ENCODE data around the gene CACNB4.

Gene CACNB4

DNA sequence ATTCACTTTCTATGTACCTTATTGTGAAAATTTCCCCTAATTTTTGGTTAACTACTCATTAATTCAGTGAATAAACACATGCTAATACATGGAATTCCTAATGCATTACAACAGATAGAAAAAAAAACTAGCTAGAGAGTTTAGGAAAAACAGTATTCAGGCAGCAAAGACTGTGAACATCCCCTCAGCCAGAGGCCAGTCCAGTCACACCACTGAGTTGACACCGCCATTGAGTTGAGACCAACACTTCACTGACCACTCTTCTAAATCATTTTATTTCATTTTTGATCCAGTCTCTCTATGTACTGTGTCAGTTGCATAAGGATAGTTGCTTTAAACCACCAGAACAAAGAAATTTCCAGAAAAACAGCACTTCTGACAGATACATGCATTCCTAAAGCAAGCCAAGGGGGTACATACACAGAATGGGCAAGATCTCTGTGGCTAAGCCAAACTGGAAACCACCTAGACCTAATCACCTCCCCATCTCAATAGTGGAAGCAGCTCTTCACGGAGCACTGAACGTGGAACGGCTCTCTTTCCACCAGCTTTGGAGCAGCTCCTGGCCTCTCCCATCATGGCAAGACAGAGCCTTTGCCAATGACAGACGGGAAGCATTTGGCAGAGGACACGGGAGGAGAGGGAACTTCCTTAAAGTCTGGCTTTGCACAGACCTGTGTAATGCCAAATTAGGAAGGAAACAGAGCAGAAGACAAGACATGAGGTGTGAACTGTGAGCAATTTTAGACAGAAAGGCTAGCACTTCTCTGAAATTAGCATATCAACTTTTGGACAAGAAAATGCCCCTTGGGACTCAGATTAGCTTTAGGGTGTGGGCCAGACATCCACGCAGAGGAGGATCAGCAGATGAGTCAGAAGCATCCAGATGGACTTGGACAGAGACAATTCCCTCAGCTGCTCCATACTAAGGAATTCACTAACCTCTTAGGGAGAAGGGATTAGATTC lies 36.4 kb downstream of the CACNB4 start:
- H3K4me3 ChIP-seq (ENCODE audit: low read depth in 1 of 2, low read length in 1 of 2), result no peak overlapping the region
- H3K27ac ChIP-seq, result no peak overlapping the region

DNA sequence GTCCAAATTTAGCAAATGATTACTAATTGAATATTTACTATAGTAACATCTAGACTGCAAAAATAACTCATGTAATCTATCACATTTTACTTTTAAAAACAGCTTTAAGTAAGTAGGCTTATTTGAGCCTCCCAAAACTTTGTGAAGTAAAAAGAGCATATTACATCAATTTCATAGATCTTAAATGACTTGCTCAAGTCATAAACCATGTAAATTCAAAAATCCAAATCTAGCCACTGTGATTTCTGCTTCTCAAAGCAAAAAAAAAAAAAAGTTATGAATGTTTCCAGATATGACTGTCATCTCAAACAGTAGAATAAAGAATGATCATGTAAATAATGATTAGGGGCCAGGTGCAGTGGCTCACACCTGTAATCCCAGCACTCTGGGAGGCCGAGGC lies 37.5 kb downstream of the CACNB4 start:
- no peak overlapping the region for H3K4me3 ChIP-seq (ENCODE audit: low read depth in 1 of 2, low read length in 1 of 2)
- H3K27ac ChIP-seq, result no peak overlapping the region
- peaks cover 6 to 12% of the 10 kb centered on the region in 2 experiments for H3K4me1 ChIP-seq (ENCODE audit: control insufficient read depth in 1 of 2, insufficient read depth in 1 of 2, low read depth in 1 of 2, low read length in 1 of 2)
- no peaks in the 10 kb centered on the region for H3K27me3 ChIP-seq
- H3K9me3 ChIP-seq, result no peaks in the 10 kb centered on the region
- no peaks in the 10 kb centered on the region for H3K36me3 ChIP-seq
- TF ChIP-seq, protein P1, sequence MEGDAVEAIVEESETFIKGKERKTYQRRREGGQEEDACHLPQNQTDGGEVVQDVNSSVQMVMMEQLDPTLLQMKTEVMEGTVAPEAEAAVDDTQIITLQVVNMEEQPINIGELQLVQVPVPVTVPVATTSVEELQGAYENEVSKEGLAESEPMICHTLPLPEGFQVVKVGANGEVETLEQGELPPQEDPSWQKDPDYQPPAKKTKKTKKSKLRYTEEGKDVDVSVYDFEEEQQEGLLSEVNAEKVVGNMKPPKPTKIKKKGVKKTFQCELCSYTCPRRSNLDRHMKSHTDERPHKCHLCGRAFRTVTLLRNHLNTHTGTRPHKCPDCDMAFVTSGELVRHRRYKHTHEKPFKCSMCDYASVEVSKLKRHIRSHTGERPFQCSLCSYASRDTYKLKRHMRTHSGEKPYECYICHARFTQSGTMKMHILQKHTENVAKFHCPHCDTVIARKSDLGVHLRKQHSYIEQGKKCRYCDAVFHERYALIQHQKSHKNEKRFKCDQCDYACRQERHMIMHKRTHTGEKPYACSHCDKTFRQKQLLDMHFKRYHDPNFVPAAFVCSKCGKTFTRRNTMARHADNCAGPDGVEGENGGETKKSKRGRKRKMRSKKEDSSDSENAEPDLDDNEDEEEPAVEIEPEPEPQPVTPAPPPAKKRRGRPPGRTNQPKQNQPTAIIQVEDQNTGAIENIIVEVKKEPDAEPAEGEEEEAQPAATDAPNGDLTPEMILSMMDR (IDR thresholded peaks at IDR 0.05), result no peak

More for the DNA sequence above, 36.4 kb downstream of the CACNB4 start:
- Histone ChIP-seq H3K36me3 (no peaks in the 10 kb centered on the region), H3K27me3 (no peaks in the 10 kb centered on the region), H3K4me1 (ENCODE audit: control insufficient read depth in 1 of 2, insufficient read depth in 1 of 2, low read depth in 1 of 2, low read length in 1 of 2) (peaks cover 6 to 12% of the 10 kb centered on the region in 2 experiments), H3K9me3 (no peaks in the 10 kb centered on the region)
- TF ChIP-seq, protein P1 (IDR thresholded peaks at IDR 0.05), result no peak

GRCh38 chr2:152058655-152059054 lies 40.2 kb downstream of the CACNB4 start:
- H3K27ac ChIP-seq, result no peak overlapping the region
- H3K27me3 ChIP-seq, result no peaks in the 10 kb centered on the region
- no peaks in the 10 kb centered on the region for H3K36me3 ChIP-seq
- no peak overlapping the region for H3K4me3 ChIP-seq (ENCODE audit: low read depth in 1 of 2, low read length in 1 of 2)
- peaks cover 13 to 20% of the 10 kb centered on the region in 2 experiments for H3K4me1 ChIP-seq (ENCODE audit: control insufficient read depth in 1 of 2, insufficient read depth in 1 of 2, low read depth in 1 of 2, low read length in 1 of 2)
- TF ChIP-seq, protein P1 (IDR thresholded peaks at IDR 0.05), result no peak
- no peaks in the 10 kb centered on the region for H3K9me3 ChIP-seq

- H3K27ac ChIP-seq, result no peak overlapping the region
- TF ChIP-seq, protein P1 (IDR thresholded peaks at IDR 0.05), result no peak
- H3K4me3 ChIP-seq (ENCODE audit: low read depth in 1 of 2, low read length in 1 of 2), result no peak overlapping the region
- H3K4me1 ChIP-seq (ENCODE audit: control insufficient read depth in 1 of 2, insufficient read depth in 1 of 2, low read depth in 1 of 2, low read length in 1 of 2), result peaks cover 7 to 8% of the 10 kb centered on the region in 2 experiments
- H3K27me3 ChIP-seq, result no peaks in the 10 kb centered on the region
- no peaks in the 10 kb centered on the region for H3K36me3 ChIP-seq
- no peaks in the 10 kb centered on the region for H3K9me3 ChIP-seq
Measured at GRCh38 chr2:152056418-152056817, 42.4 kb downstream of the CACNB4 start.

DNA sequence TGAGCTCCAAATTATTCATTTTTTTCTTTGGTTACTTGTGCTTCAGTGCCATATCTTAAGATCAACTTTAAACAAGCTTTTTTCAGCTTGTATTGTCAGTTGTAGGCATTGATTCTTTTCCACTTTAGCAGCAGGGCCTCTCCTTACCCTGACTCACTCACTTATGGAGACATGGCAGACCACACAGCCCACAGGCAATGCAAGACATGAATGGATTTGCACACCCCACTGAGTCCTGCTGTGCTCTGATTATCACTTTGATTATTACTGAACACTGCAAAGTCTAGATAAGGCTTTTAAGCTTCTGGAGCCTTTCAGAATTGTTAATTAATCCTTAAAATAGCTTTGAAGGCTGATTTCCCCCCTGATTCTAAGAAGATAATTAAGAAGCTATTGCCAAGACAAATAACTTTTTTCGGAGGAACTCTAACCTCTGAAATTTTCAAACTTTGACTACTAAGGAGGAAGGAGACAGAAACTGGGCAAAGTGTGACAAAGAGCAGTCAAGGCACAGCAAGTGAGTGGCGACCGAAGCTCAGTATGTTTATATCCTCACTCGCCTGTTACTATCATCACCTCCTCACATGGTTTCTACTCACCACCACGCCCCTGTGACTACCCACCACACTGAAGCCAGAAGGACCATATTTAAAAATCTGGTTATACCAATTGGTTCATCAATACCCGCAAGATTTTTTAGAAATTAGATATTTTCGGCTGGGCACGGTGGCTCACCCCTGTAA lies 43.3 kb downstream of the CACNB4 start:
- Histone ChIP-seq H3K36me3 (no peaks in the 10 kb centered on the region), H3K4me1 (ENCODE audit: control insufficient read depth in 1 of 2, insufficient read depth in 1 of 2, low read depth in 1 of 2, low read length in 1 of 2) (peaks cover 9 to 13% of the 10 kb centered on the region in 2 experiments), H3K4me3 (ENCODE audit: low read depth in 1 of 2, low read length in 1 of 2) (no peak overlapping the region), H3K9me3 (no peaks in the 10 kb centered on the region), H3K27ac (no peak overlapping the region), H3K27me3 (no peaks in the 10 kb centered on the region)
- TF ChIP-seq, protein P1 (IDR thresholded peaks at IDR 0.05), result no peak

Data from neutrophil (primary cell).